Hematopoietic multipotent progenitor cell treated with erythropoietin and hydrocortisone succinate and interleukin-3 and kit ligand, for 8 days (in vitro differentiated cells): ENCODE results near the gene HOXC12.
A peak's percentile ranks its signal among the peaks of the same experiment; 100 is the strongest.

Source experiments
- DNase-seq: peaks from one replicate; pipeline ENCODE4 v3.0.0-alpha.2; 2015

Gene HOXC12

GRCh38 chr12:53998110-53998899 lies 43.6 kb downstream of the HOXC12 start:
- DNase-seq = no peak

GRCh38 chr12:53998900-53999236 lies 44.2 kb downstream of the HOXC12 start:
- no peak for DNase-seq

- no peak for DNase-seq
Observed at GRCh38 chr12:53999559-54000115, 44.9 kb downstream of the HOXC12 start.

GRCh38 chr12:54000116-54001114 lies 45.7 kb downstream of the HOXC12 start, which contains the start of gene HOXC9:
Gene HOXC9 (plus strand): TSS chr12:54000161. CDS start chr12:54000189, 28 bp downstream.
- DNase-seq = no peak

- no peak for DNase-seq
Observed at GRCh38 chr12:54001283-54002187, 46.8 kb downstream of the HOXC12 start.

GRCh38 chr12:54002278-54002914 lies 47.7 kb downstream of the HOXC12 start:
- no peak for DNase-seq

- no peak for DNase-seq
Observed at GRCh38 chr12:54002915-54003389, 48.2 kb downstream of the HOXC12 start.

- no peak for DNase-seq
Observed at GRCh38 chr12:54003625-54004024, 48.9 kb downstream of the HOXC12 start.

GRCh38 chr12:54004063-54004840 lies 49.5 kb downstream of the HOXC12 start:
- DNase-seq = no peak

- DNase-seq = no peak
Observed at GRCh38 chr12:54004841-54005530, 50.3 kb downstream of the HOXC12 start.

- DNase-seq = no peak
Observed at GRCh38 chr12:54005531-54005852, 50.8 kb downstream of the HOXC12 start.

GRCh38 chr12:54005853-54006558 lies 51.3 kb downstream of the HOXC12 start:
- DNase-seq = peak; percentile 79

GRCh38 chr12:54006559-54007220 lies 52.0 kb downstream of the HOXC12 start:
- no peak for DNase-seq

GRCh38 chr12:54007538-54008259 lies 53.0 kb downstream of the HOXC12 start:
- DNase-seq = no peak

GRCh38 chr12:54008260-54008552 lies 53.5 kb downstream of the HOXC12 start:
- DNase-seq = no peak
